Loucy (cell line): ENCODE data around the gene MYH10.

Experiments used
- H2AFZ ChIP-seq: fragments of 200-600 bp; sonication (generic); 2 replicates; pipeline ENCODE4 v1.6.0; 2016; ENCODE audit warnings: antibody characterized with exemption, mild to moderate bottlenecking, low read length, moderate library complexity
- H3F3A ChIP-seq: fragments of 200-600 bp; 2 replicates; pipeline ENCODE4 v1.6.0; 2016; ENCODE audit warnings: antibody characterized with exemption, low read depth, mild to moderate bottlenecking
- H3K27me3 ChIP-seq: fragments of 200-600 bp; sonication (generic); 2 replicates; pipeline ENCODE4 v1.6.1; 2014; ENCODE audit warnings: low read length, mild to moderate bottlenecking; ENCODE audit not compliant: insufficient read depth, poor library complexity, severe bottlenecking
- H3K36me3 ChIP-seq: fragments of 200-600 bp; sonication (generic); 2 replicates; pipeline ENCODE4 v1.6.1; 2016; ENCODE audit warnings: low read length; ENCODE audit not compliant: insufficient read depth
- H3K4me1 ChIP-seq: fragments of 200-600 bp; sonication (generic); 2 replicates; pipeline ENCODE4 v1.5.1; 2014; ENCODE audit warnings: low read length, mild to moderate bottlenecking; ENCODE audit not compliant: insufficient read depth, poor library complexity, severe bottlenecking
- H3K4me2 ChIP-seq: fragments of 200-600 bp; sonication (generic); 2 replicates; pipeline ENCODE4 v1.6.0; 2014; ENCODE audit warnings: antibody characterized with exemption, low read length, low read depth, mild to moderate bottlenecking; ENCODE audit not compliant: poor library complexity, severe bottlenecking
- H3K4me3 ChIP-seq: fragments of 200-600 bp; sonication (generic); 2 replicates; pipeline ENCODE4 v1.5.1; 2014; ENCODE audit warnings: low read length, mild to moderate bottlenecking, mixed read lengths; ENCODE audit not compliant: poor library complexity, severe bottlenecking
- H3K79me2 ChIP-seq: fragments of 200-600 bp; sonication (generic); 2 replicates; pipeline ENCODE4 v1.6.1; 2014; ENCODE audit warnings: low read length; ENCODE audit not compliant: insufficient read depth
- H3K9ac ChIP-seq: fragments of 200-600 bp; sonication (generic); 2 replicates; pipeline ENCODE4 v1.6.0; 2014; ENCODE audit warnings: mild to moderate bottlenecking, low read depth, low read length, moderate library complexity; ENCODE audit not compliant: poor library complexity, severe bottlenecking
- H3K9me2 ChIP-seq: fragments of 200-600 bp; sonication (generic); replicated peaks from 2 replicates; pipeline ENCODE4 v1.6.1; 2016; ENCODE audit warnings: low read depth, low read length, mixed read lengths
- H3K9me3 ChIP-seq: fragments of 200-600 bp; sonication (generic); 2 replicates; pipeline ENCODE4 v1.6.1; 2014; ENCODE audit warnings: mild to moderate bottlenecking, antibody characterized with exemption, low read length, low read depth; ENCODE audit not compliant: insufficient read depth
- H4K20me1 ChIP-seq: fragments of 200-600 bp; sonication (generic); 2 replicates; pipeline ENCODE4 v1.6.0; 2014; ENCODE audit warnings: antibody characterized with exemption, low read length, mild to moderate bottlenecking; ENCODE audit not compliant: insufficient read depth, poor library complexity, severe bottlenecking
- CTCF ChIP-seq: fragments of 200-600 bp; sonication (generic); conservative IDR thresholded peaks from 2 replicates; pipeline ENCODE4 v1.5.1; 2014; ENCODE audit warnings: mild to moderate bottlenecking, antibody characterized with exemption, low read length
- EZH2phosphoT487 ChIP-seq: fragments of 200-600 bp; IDR thresholded peaks from 2 replicates; pipeline ENCODE4 v1.6.1; 2018; ENCODE audit warnings: antibody characterized with exemption, mild to moderate bottlenecking, moderate library complexity, borderline replicate concordance

MYH10 gene

GRCh38 chr17:8459107-8459506, 171.4 kb downstream of the MYH10 start:
- H3K4me2 ChIP-seq, result no peak overlapping the region
- TF ChIP-seq EZH2phosphoT487 (no peak), CTCF (no peak)
- peaks cover 91% of the 10 kb centered on the region; the same call in 1 of the 2 replicates for H3K36me3 ChIP-seq
- H2AFZ ChIP-seq, result no peak overlapping the region
- H4K20me1 ChIP-seq, result no peaks in the 10 kb centered on the region
- no peak overlapping the region for H3K9ac ChIP-seq
- H3K4me1 ChIP-seq, result no peaks in the 10 kb centered on the region
- H3F3A ChIP-seq, result no peaks in the 10 kb centered on the region
- no peaks in the 10 kb centered on the region for H3K9me3 ChIP-seq
- peaks cover 4% of the 10 kb centered on the region; the same call in 1 of the 2 replicates for H3K79me2 ChIP-seq
- no peak overlapping the region for H3K4me3 ChIP-seq
- no peaks in the 10 kb centered on the region for H3K9me2 ChIP-seq
- H3K27me3 ChIP-seq, result no peaks in the 10 kb centered on the region

GRCh38 chr17:8458128-8458527, 172.4 kb downstream of the MYH10 start:
- no peak overlapping the region for H3K4me3 ChIP-seq
- no peaks in the 10 kb centered on the region for H3K9me3 ChIP-seq
- H3F3A ChIP-seq, result no peaks in the 10 kb centered on the region
- H4K20me1 ChIP-seq, result no peaks in the 10 kb centered on the region
- peaks cover 4% of the 10 kb centered on the region; the same call in 1 of the 2 replicates for H3K79me2 ChIP-seq
- H3K36me3 ChIP-seq, result peaks cover 87% of the 10 kb centered on the region; the same call in 1 of the 2 replicates
- no peak overlapping the region for H3K9ac ChIP-seq
- TF ChIP-seq CTCF, result no peak
- TF ChIP-seq EZH2phosphoT487, result no peak
- H3K27me3 ChIP-seq, result no peaks in the 10 kb centered on the region
- H3K4me2 ChIP-seq, result no peak overlapping the region
- no peaks in the 10 kb centered on the region for H3K4me1 ChIP-seq
- no peaks in the 10 kb centered on the region for H3K9me2 ChIP-seq
- H2AFZ ChIP-seq, result no peak overlapping the region

- peaks cover 84% of the 10 kb centered on the region; the same call in 1 of the 2 replicates for H3K36me3 ChIP-seq
- no peaks in the 10 kb centered on the region for H3K79me2 ChIP-seq
- H3K4me3 ChIP-seq, result no peak overlapping the region
- H3K4me1 ChIP-seq, result no peaks in the 10 kb centered on the region
- no peak overlapping the region for H2AFZ ChIP-seq
- no peak overlapping the region for H3K9ac ChIP-seq
- no peak for TF ChIP-seq CTCF
- no peaks in the 10 kb centered on the region for H3F3A ChIP-seq
- no peaks in the 10 kb centered on the region for H3K9me2 ChIP-seq
- no peaks in the 10 kb centered on the region for H3K9me3 ChIP-seq
- no peaks in the 10 kb centered on the region for H3K27me3 ChIP-seq
- H4K20me1 ChIP-seq, result no peaks in the 10 kb centered on the region
- no peak overlapping the region for H3K4me2 ChIP-seq
Observed at GRCh38 chr17:8455665-8456209, 174.8 kb downstream of the MYH10 start.
